ENCODE data around the gene NR6A1.

NR6A1 gene

DNA sequence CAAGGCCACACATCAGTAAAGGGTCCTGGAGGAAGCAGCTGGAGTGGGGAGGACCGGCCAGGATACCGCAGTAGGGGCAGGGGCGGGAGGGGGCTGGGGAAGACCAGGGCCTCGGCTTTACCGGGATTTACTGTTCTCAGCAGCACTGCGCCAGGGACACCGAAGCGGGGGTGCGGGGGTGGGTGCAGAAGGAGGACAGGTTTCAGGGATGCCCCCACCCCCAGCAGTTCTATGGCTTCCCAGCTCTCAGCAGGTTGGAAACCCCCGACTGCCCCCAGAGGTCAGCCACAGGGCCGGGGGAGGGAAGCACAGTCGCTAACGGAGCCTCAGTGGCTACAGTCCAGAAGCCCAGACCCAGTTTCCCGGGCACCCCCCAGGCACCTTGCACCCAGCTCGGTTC lies 285.2 kb downstream of the NR6A1 start:
- no peak overlapping the region for H3K27ac Mint-ChIP-seq
- no peaks in the 10 kb centered on the region for H3K36me3 Mint-ChIP-seq (ENCODE audit: low read depth)
- no peak for DNase-seq (ENCODE audit: low spot score)
- no peak overlapping the region for H3K4me3 Mint-ChIP-seq
- H3K4me1 Mint-ChIP-seq (ENCODE audit: low read depth): no peaks in the 10 kb centered on the region
- no peaks in the 10 kb centered on the region for H3K9me3 Mint-ChIP-seq
- H3K27me3 Mint-ChIP-seq (ENCODE audit: low read depth): no peaks in the 10 kb centered on the region

DNA sequence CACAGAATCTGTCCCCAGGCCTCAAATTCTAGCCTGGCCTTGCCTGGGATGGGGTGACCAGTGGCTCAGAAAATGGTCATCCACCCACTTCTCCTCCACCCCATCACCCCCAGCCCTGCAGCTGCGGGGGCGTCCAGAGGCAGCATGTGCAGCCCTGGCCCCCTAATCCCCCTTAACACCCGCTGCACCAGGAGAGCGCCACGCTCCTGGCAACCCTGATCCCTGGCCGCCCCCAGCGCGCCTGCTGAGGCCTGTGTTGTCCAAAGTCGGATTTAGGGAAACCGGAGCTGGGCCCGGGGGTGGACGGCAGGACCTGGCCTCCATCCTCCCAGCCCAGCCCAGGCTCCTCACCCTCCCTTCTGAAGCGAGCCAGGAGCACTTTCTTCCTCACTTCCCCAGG lies 285.9 kb downstream of the NR6A1 start:
- no peaks in the 10 kb centered on the region for H3K27me3 Mint-ChIP-seq (ENCODE audit: low read depth)
- H3K9me3 Mint-ChIP-seq: no peaks in the 10 kb centered on the region
- no peaks in the 10 kb centered on the region for H3K36me3 Mint-ChIP-seq (ENCODE audit: low read depth)
- H3K4me3 Mint-ChIP-seq: no peak overlapping the region
- H3K27ac Mint-ChIP-seq: no peak overlapping the region
- no peaks in the 10 kb centered on the region for H3K4me1 Mint-ChIP-seq (ENCODE audit: low read depth)
- no peak for DNase-seq (ENCODE audit: low spot score)

DNA sequence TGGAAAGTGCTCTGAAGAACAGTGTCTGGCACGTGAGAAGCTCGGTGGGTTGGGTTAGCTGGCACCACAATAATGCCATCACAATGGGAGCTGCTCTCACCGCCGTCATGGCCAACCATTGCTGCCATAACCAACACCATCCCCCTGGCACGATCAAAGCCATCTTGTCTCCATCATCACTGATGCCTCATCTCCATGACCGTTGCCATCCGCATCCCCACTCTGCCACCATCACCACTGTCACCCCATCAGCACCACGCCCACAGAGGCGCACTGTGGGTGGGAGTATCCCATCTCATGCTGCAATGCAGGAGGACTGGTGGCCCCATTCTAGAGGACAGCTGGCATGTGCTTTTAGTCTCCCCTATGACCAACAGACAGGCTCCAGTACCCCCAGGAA lies 287.6 kb downstream of the NR6A1 start:
- no peaks in the 10 kb centered on the region for H3K9me3 Mint-ChIP-seq
- peaks cover 7% of the 10 kb centered on the region for H3K27me3 Mint-ChIP-seq (ENCODE audit: low read depth)
- no peaks in the 10 kb centered on the region for H3K4me1 Mint-ChIP-seq (ENCODE audit: low read depth)
- no peak overlapping the region for H3K27ac Mint-ChIP-seq
- no peak for DNase-seq (ENCODE audit: low spot score)
- no peaks in the 10 kb centered on the region for H3K36me3 Mint-ChIP-seq (ENCODE audit: low read depth)
- H3K4me3 Mint-ChIP-seq: no peak overlapping the region

DNA sequence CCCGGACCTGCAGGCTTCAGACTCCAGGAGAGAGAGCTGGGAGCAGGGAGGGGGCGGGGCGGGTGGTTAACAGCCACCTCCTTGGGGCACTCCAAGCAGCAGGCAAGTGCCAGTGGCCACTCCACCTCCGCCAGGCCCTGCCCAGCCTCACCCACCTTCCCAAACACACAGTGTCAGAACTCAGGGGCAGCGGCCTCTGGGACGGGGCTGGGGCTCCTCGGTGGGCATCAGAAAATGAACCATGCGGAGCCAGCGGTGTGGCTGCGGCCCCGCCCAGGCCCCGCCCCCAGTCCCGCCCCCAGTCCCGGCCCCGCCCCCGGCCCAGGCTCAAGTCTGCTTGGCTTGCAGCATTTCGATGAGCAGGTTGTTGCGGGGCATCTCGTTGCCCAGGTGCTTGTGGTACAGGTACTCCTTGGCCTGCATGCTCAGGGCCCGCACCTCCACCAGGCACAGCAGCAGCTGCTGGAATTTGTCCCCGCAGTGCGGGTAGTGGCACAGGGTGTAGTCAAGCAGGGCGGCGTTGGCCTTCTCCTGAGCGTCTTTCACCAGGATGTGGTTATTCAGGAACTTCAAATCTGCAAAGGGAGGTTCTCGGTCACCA lies 288.6 kb downstream of the NR6A1 start:
- Mint-ChIP-seq H3K9me3 (no peaks in the 10 kb centered on the region), H3K4me1 (ENCODE audit: low read depth) (no peaks in the 10 kb centered on the region), H3K27me3 (ENCODE audit: low read depth) (peaks cover 12% of the 10 kb centered on the region), H3K4me3 (no peak overlapping the region), H3K36me3 (ENCODE audit: low read depth) (no peaks in the 10 kb centered on the region), H3K27ac (no peak overlapping the region)
- DNase-seq (ENCODE audit: low spot score): no peak

DNA sequence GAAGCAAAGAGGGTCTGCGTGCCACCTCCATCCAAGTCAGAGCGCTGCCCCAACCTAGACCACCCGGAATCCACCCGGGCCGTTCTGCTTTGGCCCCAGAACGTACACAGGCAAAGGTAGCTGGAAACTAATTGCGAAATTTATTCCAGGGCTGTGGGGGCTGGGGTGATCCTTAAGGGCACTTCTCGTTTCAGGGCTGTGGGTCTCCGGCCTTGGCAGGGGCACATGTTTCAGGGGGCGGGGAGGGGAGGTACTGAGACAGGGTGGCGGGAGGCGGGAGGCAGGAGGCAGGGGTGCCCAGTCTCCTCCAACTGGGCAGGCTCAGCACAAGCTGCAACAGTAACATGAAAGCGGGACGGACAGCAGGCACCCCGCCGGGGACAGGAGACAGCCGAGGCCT lies 290.0 kb downstream of the NR6A1 start:
- Mint-ChIP-seq H3K4me3 (no peak overlapping the region), H3K9me3 (no peaks in the 10 kb centered on the region)

DNA sequence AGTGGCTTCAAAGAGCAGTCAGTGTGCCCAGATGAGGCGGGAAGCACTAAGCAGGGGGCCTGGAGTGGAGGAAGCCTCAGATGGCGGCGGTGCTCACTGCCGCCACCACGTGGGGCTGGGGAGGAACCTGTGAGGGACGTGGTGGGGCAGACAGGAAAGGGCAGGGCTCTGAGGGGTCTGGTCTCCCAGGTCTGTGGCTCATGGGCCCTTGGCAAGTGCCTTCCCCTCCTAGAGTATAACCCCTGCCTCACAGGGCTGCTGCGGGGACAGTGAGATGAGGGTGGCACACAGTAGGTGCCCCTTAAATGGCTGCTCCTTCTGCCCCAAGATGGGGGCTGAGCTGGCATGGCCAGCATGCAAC lies 290.5 kb downstream of the NR6A1 start:
- no peaks in the 10 kb centered on the region for H3K4me1 Mint-ChIP-seq (ENCODE audit: low read depth)
- no peak for DNase-seq (ENCODE audit: low spot score)
- no peaks in the 10 kb centered on the region for H3K36me3 Mint-ChIP-seq (ENCODE audit: low read depth)
- no peaks in the 10 kb centered on the region for H3K9me3 Mint-ChIP-seq
- no peak overlapping the region for H3K27ac Mint-ChIP-seq
- peaks cover 12% of the 10 kb centered on the region for H3K27me3 Mint-ChIP-seq (ENCODE audit: low read depth)
- no peak overlapping the region for H3K4me3 Mint-ChIP-seq

More for the DNA sequence above, 290.0 kb downstream of the NR6A1 start:
- Mint-ChIP-seq H3K4me1 (ENCODE audit: low read depth) (no peaks in the 10 kb centered on the region), H3K27me3 (ENCODE audit: low read depth) (peaks cover 12% of the 10 kb centered on the region), H3K27ac (no peak overlapping the region), H3K36me3 (ENCODE audit: low read depth) (no peaks in the 10 kb centered on the region)
- no peak for DNase-seq (ENCODE audit: low spot score)

DNA sequence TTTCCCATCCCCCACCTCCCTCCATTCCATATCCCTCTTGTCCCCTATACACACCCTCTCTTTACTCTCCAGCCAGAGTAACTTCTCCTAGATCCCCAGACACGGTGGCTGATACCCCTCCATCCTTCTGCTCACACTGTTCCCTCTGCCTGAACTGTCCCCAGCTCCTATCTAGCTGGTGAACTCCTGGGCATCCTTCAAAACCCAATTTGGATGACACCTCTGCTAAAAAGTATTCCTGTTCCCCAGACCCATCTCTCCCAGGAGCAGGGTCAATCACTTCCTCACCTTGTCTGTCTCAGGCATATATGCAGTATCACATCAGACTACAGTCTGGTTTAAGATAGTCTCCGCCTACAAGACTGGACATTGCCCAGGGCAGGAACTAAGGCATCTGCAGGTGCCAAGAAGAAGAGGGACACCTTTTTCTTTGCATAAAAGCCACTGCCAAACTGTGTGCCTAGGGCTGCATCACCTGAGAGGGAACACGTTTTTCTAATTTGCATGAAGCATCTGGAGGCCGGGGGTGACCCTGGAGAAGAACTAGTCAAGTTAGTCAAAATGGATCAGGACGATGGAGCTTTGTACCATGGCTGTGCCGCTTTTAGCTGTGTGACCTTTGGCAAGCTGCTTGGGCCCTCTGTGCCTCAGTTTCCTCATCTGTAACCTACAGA lies 291.0 kb downstream of the NR6A1 start:
- Mint-ChIP-seq H3K36me3 (ENCODE audit: low read depth) (no peaks in the 10 kb centered on the region), H3K27ac (no peak overlapping the region), H3K4me3 (no peak overlapping the region)

DNA sequence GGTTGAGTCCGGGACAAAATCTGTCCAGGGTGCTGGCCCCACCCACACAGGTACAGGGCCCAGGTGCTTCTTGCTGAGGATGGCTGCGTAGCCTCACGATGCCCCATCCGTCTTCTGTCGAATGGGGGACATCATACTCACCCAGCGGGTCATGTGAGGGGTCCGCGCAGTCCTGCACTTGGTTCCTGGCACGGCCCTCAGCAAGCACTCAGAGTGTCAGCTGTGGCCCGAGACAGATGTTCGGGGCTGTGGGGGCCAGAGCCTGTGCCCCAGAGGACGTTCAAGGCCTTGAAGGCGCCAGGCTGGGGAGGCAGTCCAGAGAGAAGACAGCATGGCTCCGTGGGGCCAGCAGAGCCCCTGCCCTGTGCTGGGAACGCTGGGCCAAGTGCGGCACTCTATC lies 291.7 kb downstream of the NR6A1 start:
- peaks cover 12% of the 10 kb centered on the region for H3K27me3 Mint-ChIP-seq (ENCODE audit: low read depth)

More for the DNA sequence above, 291.0 kb downstream of the NR6A1 start:
- no peaks in the 10 kb centered on the region for H3K9me3 Mint-ChIP-seq
- H3K4me1 Mint-ChIP-seq (ENCODE audit: low read depth): no peaks in the 10 kb centered on the region
- H3K27me3 Mint-ChIP-seq (ENCODE audit: low read depth): peaks cover 12% of the 10 kb centered on the region
- DNase-seq (ENCODE audit: low spot score): no peak

DNA sequence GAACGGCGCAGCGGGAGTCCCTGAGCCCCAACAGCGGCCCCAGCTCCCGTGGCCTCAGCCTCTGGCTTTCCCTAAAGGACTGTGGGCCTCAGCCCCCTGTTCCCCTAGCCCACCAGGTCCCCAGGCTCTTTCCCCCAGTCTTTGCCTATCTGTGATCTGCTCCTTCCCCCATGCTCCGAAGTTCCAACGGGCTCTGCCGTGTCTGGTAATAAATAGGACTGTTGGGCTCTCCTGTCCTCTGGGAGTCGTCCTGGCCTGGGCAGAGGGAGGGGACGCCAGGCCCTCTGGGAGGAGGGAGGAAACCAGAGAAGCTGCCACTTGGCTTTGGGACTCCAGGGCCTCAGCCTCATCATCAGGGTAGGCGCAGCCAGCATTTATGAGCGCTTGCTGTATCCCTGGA lies 292.8 kb downstream of the NR6A1 start:
- no peak for DNase-seq (ENCODE audit: low spot score)
- no peaks in the 10 kb centered on the region for H3K36me3 Mint-ChIP-seq (ENCODE audit: low read depth)
- no peak overlapping the region for H3K4me3 Mint-ChIP-seq
- H3K27ac Mint-ChIP-seq: no peak overlapping the region
- no peaks in the 10 kb centered on the region for H3K9me3 Mint-ChIP-seq
- H3K27me3 Mint-ChIP-seq (ENCODE audit: low read depth): peaks cover 12% of the 10 kb centered on the region
- no peaks in the 10 kb centered on the region for H3K4me1 Mint-ChIP-seq (ENCODE audit: low read depth)

More for the DNA sequence above, 291.7 kb downstream of the NR6A1 start:
- DNase-seq (ENCODE audit: low spot score): no peak
- no peak overlapping the region for H3K27ac Mint-ChIP-seq
- no peaks in the 10 kb centered on the region for H3K4me1 Mint-ChIP-seq (ENCODE audit: low read depth)
- H3K36me3 Mint-ChIP-seq (ENCODE audit: low read depth): no peaks in the 10 kb centered on the region
- no peaks in the 10 kb centered on the region for H3K9me3 Mint-ChIP-seq
- no peak overlapping the region for H3K4me3 Mint-ChIP-seq

DNA sequence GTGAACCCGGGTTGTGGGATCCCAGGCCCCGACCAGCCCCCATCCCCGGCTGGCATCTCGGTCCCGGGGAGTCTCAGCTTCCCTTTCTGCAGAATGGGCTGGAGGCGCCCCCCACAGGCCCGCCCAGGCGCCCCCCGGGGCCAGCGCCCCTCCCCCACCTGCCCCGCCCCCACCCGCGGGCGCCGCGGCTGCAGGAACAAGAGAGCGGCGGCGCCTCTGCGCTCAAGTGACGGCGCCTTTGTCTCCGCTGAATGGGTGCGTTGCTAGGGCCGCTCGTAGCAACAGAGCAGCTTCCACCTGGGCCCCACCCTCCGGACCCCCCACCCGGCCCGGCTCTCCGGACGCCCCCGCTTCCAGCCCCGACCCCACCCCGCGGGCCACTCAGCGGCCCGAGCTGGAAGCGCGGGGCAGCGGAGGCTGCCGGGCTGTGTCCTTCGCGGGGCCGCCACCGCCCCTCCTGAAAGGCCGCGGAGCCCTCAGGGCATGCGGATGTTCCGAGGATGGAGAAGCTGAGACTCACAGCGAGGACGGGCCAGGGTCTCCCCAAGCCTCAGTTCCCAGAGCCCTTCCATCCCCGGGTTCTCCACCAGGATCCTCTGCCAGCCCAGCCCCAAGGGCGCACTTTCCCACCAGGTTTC lies 293.3 kb downstream of the NR6A1 start:
- H3K36me3 Mint-ChIP-seq (ENCODE audit: low read depth): no peaks in the 10 kb centered on the region
- no peaks in the 10 kb centered on the region for H3K4me1 Mint-ChIP-seq (ENCODE audit: low read depth)
- no peaks in the 10 kb centered on the region for H3K9me3 Mint-ChIP-seq
- peaks cover 12% of the 10 kb centered on the region for H3K27me3 Mint-ChIP-seq (ENCODE audit: low read depth)
- DNase-seq (ENCODE audit: low spot score): no peak
- no peak overlapping the region for H3K4me3 Mint-ChIP-seq
- H3K27ac Mint-ChIP-seq: no peak overlapping the region

DNA sequence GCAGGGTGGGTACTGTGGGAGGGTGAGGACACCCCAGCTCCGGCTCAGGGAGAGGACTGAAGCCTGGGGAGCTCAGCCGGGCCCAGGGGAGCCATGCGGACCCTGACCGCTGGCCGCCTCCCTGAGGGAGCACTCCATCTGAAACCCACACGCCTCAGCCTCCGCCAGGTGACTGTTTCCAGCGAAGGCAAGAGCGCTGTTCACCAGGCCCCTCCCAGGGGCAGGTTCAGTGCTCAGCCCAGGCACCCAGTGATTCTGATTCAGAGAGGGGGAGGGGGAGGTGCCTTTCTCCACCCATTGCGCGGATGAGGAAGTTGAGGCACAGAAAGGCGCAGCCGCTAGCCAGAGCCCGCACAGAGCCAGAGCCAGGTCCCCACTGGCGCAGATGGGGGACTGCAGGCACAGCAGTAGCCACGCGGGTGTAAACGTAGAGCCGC lies 293.9 kb downstream of the NR6A1 start:
- peaks cover 12% of the 10 kb centered on the region for H3K27me3 Mint-ChIP-seq (ENCODE audit: low read depth)
- no peak for DNase-seq (ENCODE audit: low spot score)
- H3K4me3 Mint-ChIP-seq: no peak overlapping the region

DNA sequence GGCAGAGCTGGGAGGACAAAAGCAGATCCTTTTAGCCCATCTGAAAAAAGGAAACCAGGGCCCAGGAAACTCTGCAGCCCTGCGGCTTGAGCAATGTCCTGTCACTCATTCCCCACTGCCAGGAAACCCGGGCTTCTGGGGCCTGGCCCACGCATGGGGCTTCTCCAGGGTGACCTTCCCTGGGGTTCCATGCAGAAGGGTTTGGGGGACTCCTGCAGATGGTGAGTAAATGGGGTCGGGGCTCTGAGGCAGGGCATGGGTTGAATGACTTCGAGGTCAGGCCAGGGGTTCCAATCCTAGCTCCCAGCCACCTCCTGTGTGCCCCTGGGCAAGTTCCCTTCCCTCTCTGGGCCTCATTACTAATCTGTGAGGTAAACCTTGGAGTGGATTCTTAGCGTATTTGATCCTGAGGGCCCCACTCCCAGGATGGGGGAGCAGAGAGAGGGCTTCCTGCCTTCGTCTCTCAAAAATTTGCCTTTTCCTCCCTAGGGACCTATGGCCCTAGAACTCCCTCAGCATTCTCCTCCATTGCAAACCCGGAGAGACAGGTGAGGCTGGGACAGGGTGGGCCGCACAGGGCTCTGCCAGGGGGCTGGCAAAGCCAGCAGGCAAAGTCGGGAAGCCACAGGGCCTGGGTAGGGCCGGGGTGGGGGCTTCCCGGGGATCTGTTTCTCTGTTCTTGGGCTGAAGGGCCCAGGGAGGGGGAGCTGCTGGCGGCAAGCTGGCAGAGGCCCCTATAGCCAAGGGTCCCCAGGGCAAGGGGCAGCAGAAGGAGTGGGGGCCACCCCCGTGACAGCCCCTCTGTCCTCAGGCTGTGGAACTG lies 295.0 kb downstream of the NR6A1 start:
- no peak overlapping the region for H3K4me3 Mint-ChIP-seq
- H3K4me1 Mint-ChIP-seq (ENCODE audit: low read depth): no peaks in the 10 kb centered on the region

More for the DNA sequence above, 293.9 kb downstream of the NR6A1 start:
- Mint-ChIP-seq H3K27ac (no peak overlapping the region), H3K4me1 (ENCODE audit: low read depth) (no peaks in the 10 kb centered on the region), H3K36me3 (ENCODE audit: low read depth) (no peaks in the 10 kb centered on the region), H3K9me3 (no peaks in the 10 kb centered on the region)

DNA sequence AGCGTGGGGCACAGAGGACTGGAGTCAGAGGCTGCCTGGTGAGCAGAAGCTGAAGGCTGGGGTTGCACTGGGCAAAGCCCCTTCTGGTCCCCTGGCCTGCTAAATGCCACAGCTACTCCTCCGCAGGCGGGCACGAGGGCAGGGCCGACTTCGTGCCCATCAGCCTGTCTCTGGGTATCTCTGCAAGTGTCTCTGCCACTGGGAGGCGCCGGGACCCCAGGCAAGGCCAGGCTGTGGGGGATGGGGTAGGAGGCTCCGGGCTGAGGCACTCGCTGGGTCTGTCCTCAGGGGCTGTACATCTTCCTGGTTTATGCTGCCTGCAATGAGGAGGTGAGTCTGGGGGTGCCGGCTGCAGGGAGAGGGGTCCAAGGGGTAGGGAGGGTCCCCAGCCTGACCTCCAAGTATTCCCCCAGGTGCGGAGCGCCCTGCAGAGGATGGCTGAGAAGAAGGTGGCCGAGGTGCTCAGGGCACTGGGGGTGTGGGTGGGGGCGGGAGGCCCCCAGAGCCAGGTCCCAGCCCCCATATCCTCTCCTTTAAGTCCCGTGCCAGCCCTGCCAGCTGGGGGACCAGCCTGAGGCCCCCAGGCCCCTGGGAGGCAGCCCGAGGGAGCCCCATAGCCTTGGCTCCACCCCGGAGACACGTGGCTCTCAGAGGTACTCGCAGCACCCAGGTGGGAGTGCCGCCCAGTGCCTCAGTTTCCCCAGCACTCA lies 295.8 kb downstream of the NR6A1 start:
- H3K36me3 Mint-ChIP-seq (ENCODE audit: low read depth): no peaks in the 10 kb centered on the region
- no peak for DNase-seq (ENCODE audit: low spot score)
- H3K9me3 Mint-ChIP-seq: no peaks in the 10 kb centered on the region
- H3K27ac Mint-ChIP-seq: no peak overlapping the region
- H3K27me3 Mint-ChIP-seq (ENCODE audit: low read depth): peaks cover 12% of the 10 kb centered on the region
- no peaks in the 10 kb centered on the region for H3K4me1 Mint-ChIP-seq (ENCODE audit: low read depth)
- H3K4me3 Mint-ChIP-seq: no peak overlapping the region

More for the DNA sequence above, 295.0 kb downstream of the NR6A1 start:
- H3K27ac Mint-ChIP-seq: no peak overlapping the region
- peaks cover 12% of the 10 kb centered on the region for H3K27me3 Mint-ChIP-seq (ENCODE audit: low read depth)
- no peak for DNase-seq (ENCODE audit: low spot score)
- H3K36me3 Mint-ChIP-seq (ENCODE audit: low read depth): no peaks in the 10 kb centered on the region
- no peaks in the 10 kb centered on the region for H3K9me3 Mint-ChIP-seq

Measured in T-helper 2 cell treated with Interferon-gamma antibody and Interleukin-4, amounts not matched to agents 5 μg/mL and 100 μg/mL, for 36 hours (primary cell).